SK-N-MC (cell line): ENCODE data around the gene PPP1R1A.

Experiments used
- EZH2 ChIP-seq: fragments of 200-600 bp; sonication (generic); IDR thresholded peaks from one replicate; pipeline ENCODE4 v1.6.1; 2017; ENCODE audit warnings: antibody characterized with exemption
- FOXP2 ChIP-seq: optimal IDR thresholded peaks from 2 replicates; pipeline ENCODE3; 2011; ENCODE audit warnings: mild to moderate bottlenecking, moderate library complexity; ENCODE audit not compliant: insufficient read depth; ENCODE audit errors: extremely low read length, control extremely low read depth
- POLR2AphosphoS5 ChIP-seq: IDR thresholded peaks from 2 replicates; pipeline ENCODE4 v1.6.1; 2012; ENCODE audit warnings: mild to moderate bottlenecking, low read depth, low read length, borderline replicate concordance

- TF ChIP-seq EZH2 (no peak), POLR2AphosphoS5 (no peak), FOXP2 (no peak)
Observed at GRCh38 chr12:54587315-54587873, 1.1 kb downstream of the PPP1R1A start.
